HG03520 (cell line): ENCODE results near the gene MRPL18.
"Not testable (repeated sequence)": the region's sequence is repeated elsewhere in the genome, so short reads cannot be mapped to it uniquely, and the experiment has no call there.

Experiments used
- ATAC-seq: cut with Tn5 transposase; IDR thresholded peaks from one replicate; pipeline ENCODE4 v1.9.1; 2021; ENCODE audit warnings: mild to moderate bottlenecking, moderate library complexity; ENCODE audit not compliant: unreplicated experiment

The MRPL18 gene

GRCh38 chr6:159790149-159790955 lies at the start of gene MRPL18:
Gene MRPL18, plus strand, starts transcription at chr6:159790467. Its CDS starts 121 bp downstream, at chr6:159790588.
- ATAC-seq, result peak; percentile 81

GRCh38 chr6:159742165-159742564 lies 48.1 kb upstream of the MRPL18 start:
- no peak for ATAC-seq

GRCh38 chr6:159745081-159745480 lies 45.2 kb upstream of the MRPL18 start:
- no peak for ATAC-seq

- no peak for ATAC-seq
These were observed 43.5 kb upstream of the MRPL18 start for GRCh38 chr6:159746759-159747158.

DNA sequence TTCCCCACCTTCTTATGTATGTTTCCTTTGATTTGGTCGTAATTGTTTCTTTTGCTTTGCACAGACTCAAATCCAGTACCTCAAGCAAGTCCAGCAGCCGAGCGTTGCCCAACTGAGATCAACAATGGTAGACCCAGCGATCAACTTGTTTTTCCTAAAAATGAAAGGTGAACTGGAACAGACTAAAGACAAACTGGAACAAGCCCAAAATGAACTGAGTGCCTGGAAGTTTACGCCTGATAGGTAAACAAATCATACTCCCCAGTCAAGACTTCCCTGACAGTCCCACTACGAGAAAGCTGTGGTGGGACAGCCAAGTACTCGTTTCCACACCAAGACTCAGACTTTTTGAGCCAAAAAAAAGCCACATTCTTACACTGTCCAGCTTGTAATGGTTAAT lies 42.1 kb upstream of the MRPL18 start:
- not testable (repeated sequence) for ATAC-seq

- no peak for ATAC-seq
These were observed 38.8 kb upstream of the MRPL18 start for GRCh38 chr6:159751448-159751847.

DNA sequence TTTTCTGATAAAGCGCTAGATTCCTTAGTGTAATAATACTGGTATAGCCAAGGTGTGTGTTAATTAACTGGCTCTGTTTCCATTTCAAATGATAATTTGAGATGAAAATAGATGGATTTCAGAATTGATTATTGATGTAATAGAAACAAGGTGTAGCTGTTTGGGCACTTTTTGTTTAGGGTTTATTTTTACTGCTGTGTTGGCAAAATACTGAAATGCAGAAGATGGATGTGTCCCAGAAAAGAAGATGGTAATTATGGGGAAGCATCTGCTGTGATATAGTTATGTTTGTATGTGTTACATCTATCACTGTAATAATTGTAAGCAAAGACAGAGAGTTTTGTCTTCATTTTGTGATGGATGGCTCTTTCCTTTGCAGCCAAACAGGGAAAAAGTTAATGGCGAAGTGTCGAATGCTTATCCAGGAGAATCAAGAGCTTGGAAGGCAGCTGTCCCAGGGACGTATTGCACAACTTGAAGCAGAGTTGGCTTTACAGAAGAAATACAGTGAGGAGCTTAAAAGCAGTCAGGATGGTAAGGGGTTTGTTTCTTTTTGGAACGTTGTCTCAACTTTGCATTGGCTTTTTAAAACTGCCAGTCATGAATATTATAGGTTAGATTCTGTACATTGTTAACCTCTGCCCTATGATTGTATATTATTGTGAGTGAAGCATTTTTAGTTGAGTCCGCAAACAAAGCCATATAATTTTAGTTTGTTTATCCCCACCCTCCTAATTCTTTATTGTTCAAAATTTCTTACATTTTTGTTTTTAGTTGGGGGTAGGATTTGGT lies 37.0 kb upstream of the MRPL18 start:
- ATAC-seq, result no peak

DNA sequence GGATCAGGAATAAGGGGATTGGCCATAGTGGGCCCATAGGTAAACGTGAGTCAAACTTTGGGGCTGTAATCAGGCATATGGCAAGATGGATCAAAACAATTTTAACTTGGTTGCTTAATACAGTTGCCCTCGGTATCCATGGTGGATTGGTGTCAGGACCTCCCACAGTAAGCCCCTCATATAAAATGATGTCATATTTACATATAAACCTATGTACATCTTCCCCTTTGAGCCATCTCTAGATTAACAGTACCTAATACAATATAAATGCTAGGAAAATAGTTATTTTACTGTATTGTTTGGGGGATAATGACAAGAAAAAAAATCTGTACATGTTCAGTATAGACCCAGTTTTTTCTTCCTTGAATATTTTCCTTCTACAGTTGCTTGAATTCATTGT lies 35.9 kb upstream of the MRPL18 start:
- no peak for ATAC-seq

- no peak for ATAC-seq
These were observed 35.0 kb upstream of the MRPL18 start for GRCh38 chr6:159754959-159755914.

DNA sequence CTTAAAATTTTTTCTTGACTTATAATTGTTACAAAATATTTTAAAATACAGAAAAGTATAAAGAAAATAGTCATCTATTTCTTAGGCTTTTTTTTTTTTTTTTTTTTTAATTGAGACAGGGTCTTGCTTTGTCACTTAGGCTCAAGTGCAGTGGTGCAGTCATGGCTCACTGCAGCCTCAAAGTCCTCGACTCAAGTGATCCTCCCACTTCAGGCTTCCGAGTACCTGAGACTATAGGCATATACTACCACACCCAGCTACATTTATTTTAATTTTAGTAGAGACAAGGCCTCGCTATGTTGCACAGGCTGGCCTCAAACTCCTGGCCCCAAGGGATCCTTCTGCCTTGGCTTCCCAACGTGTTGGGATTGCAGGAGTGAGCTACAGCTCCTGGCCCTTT lies 33.8 kb upstream of the MRPL18 start:
- no peak for ATAC-seq

DNA sequence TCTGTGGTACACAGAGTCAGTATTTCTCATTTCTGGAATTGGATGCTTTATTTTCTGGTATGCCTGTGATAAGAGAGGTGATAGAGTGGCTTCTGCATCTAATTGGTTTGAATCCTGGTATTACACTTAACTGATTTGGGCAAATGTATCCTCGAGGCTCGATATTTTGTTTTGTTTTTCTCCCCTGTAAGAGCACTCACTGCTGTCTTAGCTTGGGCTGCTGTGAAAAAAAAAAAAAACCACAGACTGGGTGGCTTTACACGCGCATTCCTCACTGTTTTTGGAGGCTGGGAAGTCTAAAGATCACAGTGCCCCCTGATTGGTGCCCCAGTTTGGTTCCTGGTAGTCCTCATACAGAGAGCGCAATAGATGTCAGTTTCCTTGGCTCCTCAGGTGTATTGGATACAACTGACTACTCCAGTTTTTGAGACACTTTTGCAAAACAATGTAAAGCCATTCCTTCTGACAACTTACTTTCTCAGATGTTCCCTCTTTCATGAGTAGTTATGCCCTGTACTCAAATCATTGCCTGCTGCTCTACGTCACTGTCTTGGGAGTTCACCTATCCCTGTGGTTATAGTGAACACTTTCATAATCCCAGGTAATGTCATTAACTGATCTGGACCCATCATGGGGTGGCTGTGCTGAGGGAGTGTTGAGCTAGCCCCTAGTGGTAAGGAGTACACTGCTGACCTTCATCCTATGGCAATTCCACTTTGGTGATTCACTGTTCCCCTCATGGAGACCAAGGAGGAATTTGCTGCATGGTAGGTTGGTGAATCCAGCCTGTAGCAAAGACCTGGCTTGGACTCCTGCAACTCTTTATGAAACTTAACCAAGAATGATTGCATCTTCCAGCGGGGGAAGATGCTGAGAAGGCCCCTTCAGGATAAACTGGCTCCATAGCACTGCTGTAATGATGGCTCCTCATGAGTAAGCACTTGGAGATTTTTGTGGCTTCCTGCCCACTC lies 32.0 kb upstream of the MRPL18 start:
- no peak for ATAC-seq

GRCh38 chr6:159759645-159760044 lies 30.6 kb upstream of the MRPL18 start:
- ATAC-seq, result no peak

- no peak for ATAC-seq
These were observed 29.6 kb upstream of the MRPL18 start for GRCh38 chr6:159760602-159761057.

GRCh38 chr6:159761129-159761872 lies 29.0 kb upstream of the MRPL18 start:
- no peak for ATAC-seq

DNA sequence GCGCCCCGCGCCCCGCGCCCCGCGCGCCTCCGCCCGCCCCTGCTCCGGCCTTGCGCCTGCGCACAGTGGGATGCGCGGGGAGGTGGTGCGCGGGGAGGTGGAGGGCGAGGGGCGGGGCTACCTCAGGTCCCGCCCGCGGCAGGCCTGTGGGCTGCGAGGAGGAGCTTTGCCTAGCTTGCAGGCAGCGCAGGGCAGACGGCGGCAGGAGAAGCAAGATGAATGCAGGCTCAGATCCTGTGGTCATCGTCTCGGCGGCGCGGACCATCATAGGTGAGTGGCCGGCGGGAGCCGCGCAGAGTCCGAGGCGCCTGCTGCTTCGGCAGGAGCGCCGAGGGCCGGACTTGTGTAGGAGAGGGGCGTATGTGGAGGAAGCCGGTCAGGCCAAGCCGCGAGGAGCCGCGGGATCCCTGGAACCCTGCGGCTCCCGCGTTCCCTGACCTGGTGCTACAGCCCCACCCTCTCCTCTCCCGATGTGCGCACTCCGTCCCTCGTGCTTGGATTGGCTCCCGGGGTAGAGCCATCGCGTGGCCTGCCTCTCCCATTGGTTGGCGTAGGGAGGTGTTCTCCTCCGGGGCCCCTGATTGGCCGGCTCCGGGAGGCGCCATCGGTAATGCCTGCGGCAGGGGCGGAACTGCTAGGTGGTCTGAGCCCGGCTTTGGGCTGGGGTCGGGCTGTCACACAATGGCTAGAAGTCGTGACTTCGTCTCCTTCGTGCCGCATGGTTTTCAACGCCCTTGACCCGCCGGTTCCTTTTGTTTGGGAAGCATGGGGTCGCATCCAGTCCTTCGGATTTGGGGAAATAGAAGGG lies 28.2 kb upstream of the MRPL18 start, which contains the start of gene ACAT2:
ACAT2 (plus strand) TSS at position 173 of the 808 bp plus-strand sequence; CDS start at position 216, 43 bp downstream.
- peak; percentile 97 for ATAC-seq

GRCh38 chr6:159762681-159763293 lies 27.5 kb upstream of the MRPL18 start:
- ATAC-seq, result no peak

- ATAC-seq, result no peak
These were observed 23.4 kb upstream of the MRPL18 start for GRCh38 chr6:159766906-159767305.

GRCh38 chr6:159769470-159769869 lies 20.8 kb upstream of the MRPL18 start:
- ATAC-seq, result no peak
